COR-L47 (cell line): Measurements from ENCODE around the gene PSMA7.
A peak's percentile ranks its signal among the peaks of the same experiment; 100 is the strongest.

ENCODE experiments used
- DNase-seq: peaks from one replicate; lab custom pipeline; 2025; lab: John Stamatoyannopoulos, UW

The PSMA7 gene

GRCh38 chr20:62143081-62143956 is at the start of gene PSMA7, which contains the start of gene SS18L1:
PSMA7 (minus strand) TSS chr20:62143394; CDS start chr20:62143303, 91 bp downstream.
SS18L1 (plus strand) TSS chr20:62143769; CDS start chr20:62143821, 52 bp downstream.
- peak; percentile 84 for DNase-seq

GRCh38 chr20:62192635-62193034 is 49.4 kb upstream of the PSMA7 start:
- DNase-seq, result no peak

DNA sequence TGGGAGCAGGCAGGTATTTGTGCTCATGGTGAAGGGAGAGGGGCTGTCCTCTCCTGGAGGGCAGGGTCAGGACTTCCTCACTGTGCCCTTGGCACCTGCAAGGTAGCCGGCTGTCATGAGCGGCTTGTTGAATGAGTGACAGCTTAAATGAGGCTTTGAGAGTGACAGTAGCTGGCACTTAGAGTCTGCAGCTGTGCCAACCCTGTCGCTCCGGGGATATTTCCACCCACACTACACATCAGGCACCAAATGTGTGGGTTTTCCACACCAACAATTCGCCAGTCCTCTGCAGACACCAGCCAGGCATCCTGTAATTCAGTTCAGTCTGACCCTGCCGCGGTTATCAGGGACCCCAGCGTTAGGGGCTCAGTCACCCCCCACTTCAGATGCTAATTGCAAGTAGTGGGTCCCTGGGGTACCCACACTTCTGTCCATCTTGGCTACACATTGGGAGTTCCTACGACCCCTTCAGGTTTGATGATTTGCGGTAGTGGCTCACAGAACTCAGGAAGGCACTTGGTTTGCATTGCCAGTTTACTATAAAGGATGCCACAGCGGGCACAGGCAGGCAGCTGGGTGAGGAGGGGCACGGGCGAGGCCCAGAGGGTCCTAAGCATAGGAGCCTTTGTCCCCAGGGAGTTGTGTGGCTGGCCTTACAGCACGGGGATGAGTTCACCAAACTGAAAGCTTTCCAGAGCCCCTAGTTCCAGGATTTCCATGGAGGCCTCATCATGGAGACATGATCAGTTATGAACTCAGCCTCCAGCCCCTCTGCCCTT is 48.8 kb upstream of the PSMA7 start:
- DNase-seq, result no peak

GRCh38 chr20:62190639-62191411 is 47.6 kb upstream of the PSMA7 start:
- no peak for DNase-seq

DNA sequence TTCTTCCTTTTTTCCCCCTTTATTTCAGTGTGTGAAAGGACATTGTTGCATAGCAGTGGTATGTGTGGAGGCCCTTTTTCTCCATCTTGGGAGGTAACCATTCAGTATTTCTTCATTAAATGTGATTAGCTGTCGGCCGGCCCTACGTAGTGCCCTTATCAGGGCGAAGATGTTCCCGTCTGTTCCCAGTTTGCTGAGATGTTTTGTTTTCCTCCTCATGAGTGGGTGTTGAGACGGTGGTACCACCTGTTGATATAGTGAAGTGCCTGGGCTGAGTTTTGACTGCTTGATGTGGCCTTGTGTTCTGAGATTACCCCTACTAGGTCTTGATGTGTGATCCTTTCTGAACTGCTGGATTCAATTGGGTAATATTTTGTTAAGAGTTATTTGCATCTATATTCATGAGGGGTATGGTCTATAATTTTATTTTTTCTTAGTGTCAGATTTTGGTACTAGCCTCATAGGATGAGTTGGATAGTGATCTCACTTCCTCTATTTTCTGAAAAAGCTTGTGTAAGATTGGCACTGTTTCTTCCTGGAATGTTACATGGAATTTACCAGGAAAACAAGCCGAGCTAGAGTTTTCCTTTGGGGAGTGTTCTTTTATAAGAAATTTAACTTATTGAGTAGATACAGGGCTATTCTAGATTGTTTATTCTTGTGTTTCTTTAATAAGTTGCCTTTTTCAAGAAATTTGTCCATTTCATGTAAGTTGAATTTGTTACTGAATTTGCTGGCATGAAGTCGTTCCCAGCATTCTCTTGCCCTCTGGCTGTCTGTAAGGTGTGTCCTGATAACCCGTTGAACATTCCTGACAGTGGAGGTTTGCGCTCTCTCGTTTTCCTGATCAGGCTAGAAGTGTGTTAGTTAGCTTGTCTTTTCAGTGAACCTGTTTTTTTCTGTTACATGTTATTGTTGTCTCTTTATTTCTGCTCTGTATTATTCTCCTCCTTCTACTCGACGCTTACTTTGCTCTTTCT is 44.0 kb upstream of the PSMA7 start:
- DNase-seq, result no peak

DNA sequence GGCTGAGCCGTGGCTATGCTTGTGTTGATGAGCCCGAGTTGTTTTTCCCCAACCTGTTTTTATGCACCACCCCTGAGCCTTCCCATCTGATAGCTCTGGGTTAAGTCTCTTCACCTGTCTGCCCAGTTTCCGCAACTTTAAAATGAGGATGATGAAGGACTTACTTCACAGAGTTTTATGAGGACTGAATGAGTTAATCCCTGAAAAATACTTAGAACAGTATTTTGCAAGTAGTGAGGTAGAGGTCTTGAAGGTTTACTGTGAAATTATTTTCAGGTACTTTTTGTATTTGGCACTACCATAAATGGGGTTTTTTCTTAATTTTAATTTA is 42.9 kb upstream of the PSMA7 start:
- no peak for DNase-seq

DNA sequence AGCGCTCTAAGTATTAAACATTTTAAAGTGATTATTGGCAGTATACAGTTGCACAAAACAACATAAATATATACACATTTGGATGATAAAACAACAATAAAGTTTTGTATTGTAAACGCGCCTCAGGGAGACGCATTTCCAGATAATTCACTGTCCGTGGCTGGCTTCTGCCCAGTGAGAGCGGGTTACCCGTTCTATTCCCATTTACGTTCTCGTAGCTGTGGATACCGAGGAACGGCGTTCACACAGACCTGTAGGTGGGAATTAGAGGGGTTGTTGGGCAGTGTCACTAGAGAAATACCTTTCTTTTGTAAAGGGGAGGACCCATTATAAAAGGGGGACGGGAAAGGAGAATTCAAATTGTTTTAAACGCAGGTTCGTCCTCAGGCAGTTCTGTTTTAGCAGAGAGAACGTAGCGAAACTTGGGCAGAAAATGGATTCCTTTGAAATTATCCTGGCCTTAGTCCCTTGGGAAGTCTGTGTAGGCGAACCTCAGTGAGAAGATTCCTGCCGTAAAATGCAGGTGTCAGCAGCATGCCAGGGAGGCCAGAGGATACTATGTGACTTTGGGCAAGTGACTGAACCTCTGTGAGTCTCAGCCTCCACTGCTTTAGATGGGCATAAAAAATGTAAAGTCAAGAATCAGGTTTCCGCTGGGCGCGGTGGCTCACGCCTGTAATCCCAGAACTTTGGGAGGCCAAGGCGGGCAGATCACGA is 40.4 kb upstream of the PSMA7 start:
- no peak for DNase-seq

DNA sequence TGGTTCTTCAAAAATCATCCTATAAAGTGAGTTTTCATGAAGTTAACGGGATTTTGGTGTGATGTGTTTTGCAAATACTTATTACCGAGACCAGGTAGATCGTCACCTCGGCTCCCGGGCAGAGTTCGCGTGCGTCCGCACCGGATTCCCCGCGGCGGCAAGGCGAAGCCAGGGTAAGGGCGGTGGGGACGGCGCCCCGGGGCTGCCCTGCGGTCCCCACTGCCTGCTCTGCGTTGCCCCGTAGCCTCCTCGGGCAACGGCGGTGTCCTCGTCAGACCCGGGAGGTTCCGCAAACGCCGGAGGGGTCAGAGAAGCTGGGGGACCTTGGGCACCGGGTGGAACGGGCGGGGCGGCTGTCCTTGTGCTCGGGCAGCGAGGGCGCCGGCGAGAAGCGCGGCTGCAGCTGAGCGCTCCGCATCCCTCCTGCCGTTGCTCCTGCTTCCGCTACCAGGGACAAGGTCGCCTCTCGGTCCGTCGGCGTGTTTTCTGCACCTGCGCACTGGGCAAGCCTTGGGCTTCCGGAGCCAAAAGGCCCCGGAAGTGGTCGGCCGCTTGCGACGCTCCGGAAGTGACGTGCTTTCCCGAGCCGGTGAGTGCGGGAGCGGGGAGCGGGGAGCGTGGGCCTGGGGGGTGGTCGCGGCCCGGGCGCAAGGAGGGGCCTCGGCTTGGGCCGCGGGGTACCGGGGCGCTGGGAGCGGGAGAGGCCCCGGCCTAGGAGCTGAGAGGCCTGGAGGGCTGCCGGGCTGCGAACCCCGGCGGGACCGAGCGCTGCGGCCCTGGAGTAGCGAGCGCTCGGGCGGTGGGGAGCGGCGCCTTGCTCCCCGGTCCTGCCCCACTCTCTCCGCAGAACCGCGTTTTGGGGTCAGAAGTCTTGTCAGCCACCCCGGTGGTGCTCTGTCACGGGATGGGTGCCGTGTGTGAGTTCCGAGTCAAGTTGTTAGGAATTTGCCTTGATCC is 39.6 kb upstream of the PSMA7 start, which contains the start of gene MTG2:
MTG2 (plus strand) TSS at position 560 of the 957 bp plus-strand sequence. CDS start 10,393 bp downstream, outside the sequence.
- DNase-seq, result peak; percentile 94

DNA sequence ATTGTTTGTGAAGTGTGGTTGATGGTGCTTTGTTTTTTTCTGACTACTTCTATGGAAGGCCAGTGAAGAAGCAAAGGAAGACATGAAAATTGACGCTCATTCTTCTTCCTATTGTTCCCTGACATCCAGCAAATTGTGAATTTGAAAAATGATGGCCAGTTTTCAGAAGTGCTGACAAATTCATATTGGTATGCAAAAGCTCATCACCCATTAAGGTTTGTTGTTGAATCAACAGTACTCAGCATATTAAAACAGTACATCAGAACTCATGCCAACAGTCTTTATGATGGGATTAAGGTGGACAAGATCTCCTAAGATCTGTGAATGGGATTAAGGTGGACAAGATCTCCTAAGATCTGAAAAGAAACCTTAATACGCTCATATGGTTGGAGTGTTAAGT is 38.6 kb upstream of the PSMA7 start:
- DNase-seq, result no peak

DNA sequence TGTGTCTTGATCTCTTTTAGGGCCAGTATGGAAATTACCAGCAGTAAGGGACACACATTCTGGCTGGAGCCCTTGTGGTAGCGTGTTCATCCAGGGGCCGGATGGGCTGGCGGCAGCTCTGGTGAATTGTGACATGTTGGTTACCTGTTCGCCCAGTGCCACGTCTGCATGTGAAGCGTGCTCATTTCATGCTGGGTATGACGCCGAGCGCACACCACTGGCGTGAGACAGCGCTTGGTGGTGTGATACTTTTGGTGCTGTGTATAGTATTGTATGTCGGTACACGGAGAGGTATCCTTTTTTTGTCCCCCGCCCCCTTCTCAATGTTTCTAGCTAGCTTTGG is 35.9 kb upstream of the PSMA7 start:
- no peak for DNase-seq

DNA sequence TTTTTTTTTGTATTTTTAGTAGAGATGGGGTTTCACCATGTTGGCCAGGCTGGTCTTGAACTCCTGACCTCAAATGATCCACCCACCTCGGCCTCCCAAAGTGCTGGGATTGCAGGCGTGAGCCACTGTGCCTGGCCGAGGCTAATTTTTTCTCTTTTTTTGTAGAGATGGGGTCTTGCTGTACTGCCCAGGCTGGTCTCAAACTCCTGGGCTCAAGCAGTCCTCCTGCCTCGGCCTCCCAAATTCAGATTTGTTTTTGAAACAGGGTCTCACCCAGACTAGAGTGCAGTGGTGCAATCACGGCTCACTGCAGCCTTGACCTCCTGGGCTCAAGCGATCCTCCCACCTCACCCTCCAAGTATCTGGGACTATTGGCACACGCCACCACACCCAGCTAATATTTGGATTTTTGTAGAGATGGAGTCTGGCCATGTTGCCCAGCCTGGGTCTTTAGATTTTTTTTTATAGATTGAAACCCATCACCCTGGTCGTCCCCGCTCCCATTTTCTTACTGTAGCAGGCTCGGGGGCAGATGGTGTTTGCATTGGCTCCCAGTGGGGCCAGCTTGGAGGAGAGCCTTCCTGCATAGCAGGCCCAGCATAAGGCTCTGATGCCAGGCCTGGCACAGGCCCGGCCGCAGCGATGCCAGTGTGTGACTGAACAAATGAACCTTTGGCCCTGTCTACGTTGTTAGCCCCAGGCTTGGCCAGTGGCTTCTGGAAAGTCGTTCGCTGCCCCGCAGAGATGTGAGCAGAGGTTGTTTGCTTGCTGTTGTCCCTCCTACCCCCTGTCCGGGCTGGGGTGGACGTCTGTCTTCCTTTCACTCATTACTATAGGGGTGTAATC is 35.3 kb upstream of the PSMA7 start:
- no peak for DNase-seq

DNA sequence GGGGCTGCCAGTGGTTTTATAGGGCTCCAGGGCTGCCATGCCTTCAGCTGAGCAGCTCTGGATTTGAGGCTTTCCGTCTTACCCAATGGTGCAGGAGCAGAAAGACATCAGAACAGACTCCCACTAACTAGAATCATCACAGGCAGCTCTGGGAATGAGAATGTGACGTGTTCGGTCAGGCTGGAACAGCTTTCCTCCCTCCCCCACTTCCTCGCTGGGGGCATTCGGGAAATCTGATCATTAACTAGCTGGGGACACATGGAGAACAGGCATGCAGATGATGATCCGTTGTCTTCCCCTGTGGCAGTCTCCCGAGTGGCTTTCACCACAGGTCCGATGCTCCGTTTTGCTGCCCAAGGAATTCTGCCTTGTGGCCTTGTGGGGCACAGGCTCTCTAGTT is 34.1 kb upstream of the PSMA7 start:
- DNase-seq, result no peak

DNA sequence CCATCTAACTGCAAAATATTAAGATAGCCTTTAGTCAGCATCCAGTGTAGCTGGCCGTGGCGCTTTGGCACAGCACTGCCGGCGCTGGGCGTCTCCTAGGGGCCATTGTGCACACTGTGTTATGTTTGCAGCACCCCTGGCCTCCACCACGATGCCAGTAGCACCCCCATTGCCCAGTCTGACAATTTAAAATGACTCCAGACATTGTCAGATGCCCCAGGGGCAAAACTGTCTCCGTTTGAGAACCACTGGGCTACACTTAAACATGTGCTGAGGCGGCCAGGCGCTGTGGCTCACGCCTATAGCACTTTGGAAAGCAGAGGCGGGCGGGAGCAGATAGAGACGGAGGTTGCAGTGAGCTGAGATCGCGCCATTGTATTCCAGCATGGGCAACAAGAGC is 33.7 kb upstream of the PSMA7 start:
- no peak for DNase-seq

DNA sequence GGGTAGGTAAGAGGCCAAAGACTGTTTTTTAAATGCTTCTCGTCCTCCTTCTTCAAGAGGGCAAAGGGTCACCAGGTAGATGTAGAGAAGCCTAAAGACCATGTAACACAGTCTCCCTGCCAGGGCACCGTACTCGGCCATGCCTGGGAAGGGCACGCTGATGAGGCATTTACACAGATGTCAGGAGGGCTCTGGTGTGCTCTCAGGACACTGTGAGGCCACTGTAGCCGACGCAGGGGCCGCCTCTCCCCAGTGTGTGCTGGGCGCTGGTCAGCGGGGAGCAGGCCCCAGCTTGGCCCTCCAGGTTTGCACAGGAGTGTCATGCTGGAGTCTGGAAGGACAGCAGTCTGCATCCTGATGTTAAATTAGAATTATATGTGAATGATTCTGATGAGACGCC is 32.5 kb upstream of the PSMA7 start:
- DNase-seq, result no peak

GRCh38 chr20:62174870-62175624 is 31.9 kb upstream of the PSMA7 start:
- DNase-seq, result no peak

- no peak for DNase-seq
Observed at GRCh38 chr20:62174021-62174804, 31.0 kb upstream of the PSMA7 start.

- no peak for DNase-seq
Observed at GRCh38 chr20:62172666-62173065, 29.5 kb upstream of the PSMA7 start.
